Stomach (tissue), 4 donors: Measurements from ENCODE around the gene LRRC8A.

ENCODE experiments used
- POLR2AphosphoS5 ChIP-seq, 3 donors: sonication (generic); formaldehyde crosslinking; IDR thresholded peaks; one replicate each; pipeline ENCODE4 v1.6.1; 2016; ENCODE audit warnings: antibody characterized with exemption in 3 of 3
- TF ChIP-seq, protein P1 (sequence below), 7 experiments: fragments of 450-650 bp in 4 of 7; fragments of 200-600 bp in 3 of 7; sonication (generic) in 3 of 7; IDR thresholded peaks; one replicate each; pipeline ENCODE4 v1.5.1; 2016 to 2019; ENCODE audit warnings: antibody characterized with exemption in 7 of 7, control low read depth in 2 of 7, mild to moderate bottlenecking in 1 of 7

DNA sequence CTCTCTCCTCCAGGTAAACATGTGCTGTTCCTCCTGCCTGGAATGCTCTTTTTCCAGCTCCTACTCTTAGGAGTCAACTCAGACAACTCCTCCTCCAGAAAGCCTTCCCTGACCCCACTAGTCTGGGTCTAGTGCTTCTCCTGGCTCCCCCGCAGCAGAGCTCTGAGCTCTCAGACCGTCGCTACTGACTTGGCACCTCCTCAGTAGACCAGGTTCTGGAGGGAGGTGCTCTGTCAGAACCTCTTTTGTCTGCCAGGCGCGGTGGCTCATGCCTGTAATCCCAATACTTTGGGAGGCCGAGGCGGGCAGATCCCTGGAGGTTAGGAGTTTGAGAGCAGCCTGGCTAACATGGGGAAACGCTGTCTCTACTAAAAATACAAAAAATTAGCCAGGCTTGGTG lies 3.4 kb downstream of the LRRC8A start:
- TF ChIP-seq, protein P1, sequence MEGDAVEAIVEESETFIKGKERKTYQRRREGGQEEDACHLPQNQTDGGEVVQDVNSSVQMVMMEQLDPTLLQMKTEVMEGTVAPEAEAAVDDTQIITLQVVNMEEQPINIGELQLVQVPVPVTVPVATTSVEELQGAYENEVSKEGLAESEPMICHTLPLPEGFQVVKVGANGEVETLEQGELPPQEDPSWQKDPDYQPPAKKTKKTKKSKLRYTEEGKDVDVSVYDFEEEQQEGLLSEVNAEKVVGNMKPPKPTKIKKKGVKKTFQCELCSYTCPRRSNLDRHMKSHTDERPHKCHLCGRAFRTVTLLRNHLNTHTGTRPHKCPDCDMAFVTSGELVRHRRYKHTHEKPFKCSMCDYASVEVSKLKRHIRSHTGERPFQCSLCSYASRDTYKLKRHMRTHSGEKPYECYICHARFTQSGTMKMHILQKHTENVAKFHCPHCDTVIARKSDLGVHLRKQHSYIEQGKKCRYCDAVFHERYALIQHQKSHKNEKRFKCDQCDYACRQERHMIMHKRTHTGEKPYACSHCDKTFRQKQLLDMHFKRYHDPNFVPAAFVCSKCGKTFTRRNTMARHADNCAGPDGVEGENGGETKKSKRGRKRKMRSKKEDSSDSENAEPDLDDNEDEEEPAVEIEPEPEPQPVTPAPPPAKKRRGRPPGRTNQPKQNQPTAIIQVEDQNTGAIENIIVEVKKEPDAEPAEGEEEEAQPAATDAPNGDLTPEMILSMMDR (IDR thresholded peaks at IDR 0.05): no peak
- no peak for TF ChIP-seq POLR2AphosphoS5 (IDR thresholded peaks at IDR 0.05)
